Left renal pelvis (tissue), 4 donors: Measurements from ENCODE around the gene GSTK1. TPM values are rescaled to one million over a fixed set of nuclear protein-coding genes. Genes with fewer than 3 reads are reported as not detected.
"Not testable (repeated sequence)": the region's sequence is repeated elsewhere in the genome, so short reads cannot be mapped to it uniquely, and the experiment has no call there.

ENCODE experiments used
- DNase-seq, 4 donors: peaks; one replicate each; pipeline ENCODE4 v3.0.0-alpha.2; 2013; ENCODE audit warnings: low read depth in 4 of 4, low spot score in 3 of 4
- polyA plus RNA-seq, 4 donors: library from polyadenylated mRNA; unstranded; fragments of 120-200 nt; gene quantifications; one replicate each; pipeline ENCODE4 v1.2.1, GENCODE V29; 2013; ENCODE audit not compliant: insufficient read length in 4 of 4

GSTK1 gene
- polyA plus RNA-seq, 4 donors = 86.8 to 227 (median 188) TPM

- DNase-seq = no peak
Measured at GRCh38 chr7:143265017-143265693, 1.9 kb downstream of the GSTK1 start.

- DNase-seq = no peak
Measured at GRCh38 chr7:143269251-143269650, 6.0 kb downstream of the GSTK1 start.

GRCh38 chr7:143271240-143271639 is 8.0 kb downstream of the GSTK1 start:
- no peak for DNase-seq

GRCh38 chr7:143272871-143273270 is 9.6 kb downstream of the GSTK1 start:
- no peak for DNase-seq

GRCh38 chr7:143279186-143280098 is 16.2 kb downstream of the GSTK1 start:
- no peak for DNase-seq

GRCh38 chr7:143280160-143280559 is 16.9 kb downstream of the GSTK1 start:
- no peak for DNase-seq

GRCh38 chr7:143280566-143280965 is 17.3 kb downstream of the GSTK1 start:
- DNase-seq = no peak

- no peak for DNase-seq
Measured at GRCh38 chr7:143281529-143281928, 18.3 kb downstream of the GSTK1 start.

- no peak for DNase-seq
Measured at GRCh38 chr7:143282124-143282523, 18.9 kb downstream of the GSTK1 start.

GRCh38 chr7:143283381-143283780 is 20.1 kb downstream of the GSTK1 start:
- no peak for DNase-seq

GRCh38 chr7:143284591-143285469 is 21.6 kb downstream of the GSTK1 start, which contains the start of gene TMEM139:
Gene TMEM139, plus strand, starts transcription at chr7:143284958. Its CDS starts 1,000 bp downstream, at chr7:143285958.
- DNase-seq = no peak

GRCh38 chr7:143285470-143285778 is 22.2 kb downstream of the GSTK1 start:
- no peak for DNase-seq

- no peak for DNase-seq
Measured at GRCh38 chr7:143285806-143286521, 22.7 kb downstream of the GSTK1 start.

GRCh38 chr7:143286522-143286890 is 23.3 kb downstream of the GSTK1 start:
- no peak for DNase-seq

- DNase-seq = no peak
Measured at GRCh38 chr7:143287339-143287934, 24.2 kb downstream of the GSTK1 start.

GRCh38 chr7:143287935-143288826 is 24.9 kb downstream of the GSTK1 start, which contains the start of gene CASP2:
Gene CASP2, plus strand, starts transcription at chr7:143288351. Its CDS starts 105 bp downstream, at chr7:143288456.
- peak; percentile 88 to 91 (median 90) for DNase-seq

- DNase-seq = no peak
Measured at GRCh38 chr7:143288836-143289235, 25.6 kb downstream of the GSTK1 start.

- DNase-seq = no peak
Measured at GRCh38 chr7:143289421-143289820, 26.2 kb downstream of the GSTK1 start.

- not testable (repeated sequence) for DNase-seq
Measured at GRCh38 chr7:143289888-143290287, 26.6 kb downstream of the GSTK1 start.
